GM18909 (cell line): ENCODE results near the gene TIGD1.

Experiments used
- ATAC-seq: cut with Tn5 transposase; IDR thresholded peaks from one replicate; pipeline ENCODE4 v1.9.1; 2021; ENCODE audit warnings: mild to moderate bottlenecking; ENCODE audit not compliant: unreplicated experiment, poor library complexity

Gene TIGD1

GRCh38 chr2:232502911-232503808, 47.2 kb downstream of the TIGD1 start:
- no peak for ATAC-seq

- no peak for ATAC-seq
These were observed 47.8 kb downstream of the TIGD1 start for GRCh38 chr2:232502511-232502910.

- ATAC-seq, result no peak
These were observed 48.5 kb downstream of the TIGD1 start for GRCh38 chr2:232501794-232502390.

- ATAC-seq, result no peak
These were observed 49.0 kb downstream of the TIGD1 start for GRCh38 chr2:232501331-232501771.

- no peak for ATAC-seq
These were observed 51.9 kb downstream of the TIGD1 start for GRCh38 chr2:232498452-232498851.
